ENCODE results near the gene APC. TPM values are rescaled to one million over a fixed set of nuclear protein-coding genes. Genes with fewer than 3 reads are reported as not detected.
A peak's percentile ranks its signal among the peaks of the same experiment; 100 is the strongest.
"Not testable (repeated sequence)": the region's sequence is repeated elsewhere in the genome, so short reads cannot be mapped to it uniquely, and the experiment has no call there.

Gene APC
- total RNA-seq, 1 experiment from 2014 or later, result 25.5 TPM

GRCh38 chr5:112830378-112830777 is 92.7 kb downstream of the APC start:
- no peak for DNase-seq
- no peak overlapping the region for H3K4me3 ChIP-seq (ENCODE audit: insufficient read depth, low read depth, low read length)
- H3K27me3 ChIP-seq (ENCODE audit: control insufficient read depth, insufficient read depth, low read length), result no peaks in the 10 kb centered on the region
- peaks cover 1% of the 10 kb centered on the region; the same call in 1 of the 2 replicates for H3K36me3 ChIP-seq (replicated peaks; ENCODE audit: control insufficient read depth, insufficient read depth, low read length)

GRCh38 chr5:112833971-112834370 is 96.3 kb downstream of the APC start:
- no peak overlapping the region for H3K4me3 ChIP-seq (ENCODE audit: insufficient read depth, low read depth, low read length)
- H3K27me3 ChIP-seq (ENCODE audit: control insufficient read depth, insufficient read depth, low read length), result no peaks in the 10 kb centered on the region

DNA sequence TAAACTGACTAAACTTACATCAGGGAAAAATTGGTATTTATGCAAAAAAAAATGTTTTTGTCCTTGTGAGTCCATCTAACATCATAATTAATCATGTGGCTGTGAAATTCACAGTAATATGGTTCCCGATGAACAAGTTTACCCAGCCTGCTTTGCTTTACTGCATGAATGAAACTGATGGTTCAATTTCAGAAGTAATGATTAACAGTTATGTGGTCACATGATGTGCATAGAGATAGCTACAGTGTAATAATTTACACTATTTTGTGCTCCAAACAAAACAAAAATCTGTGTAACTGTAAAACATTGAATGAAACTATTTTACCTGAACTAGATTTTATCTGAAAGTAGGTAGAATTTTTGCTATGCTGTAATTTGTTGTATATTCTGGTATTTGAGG is 106.8 kb downstream of the APC start:
- Histone ChIP-seq H3K27me3 (ENCODE audit: control insufficient read depth, insufficient read depth, low read length) (no peaks in the 10 kb centered on the region), H3K36me3 (replicated peaks; ENCODE audit: control insufficient read depth, insufficient read depth, low read length) (peaks cover 4% of the 10 kb centered on the region), H3K4me3 (ENCODE audit: insufficient read depth, low read depth, low read length) (no peak overlapping the region)
- no peak for DNase-seq

More at GRCh38 chr5:112833971-112834370, 96.3 kb downstream of the APC start:
- no peak for DNase-seq
- H3K36me3 ChIP-seq (replicated peaks; ENCODE audit: control insufficient read depth, insufficient read depth, low read length), result peaks cover 4% of the 10 kb centered on the region

- no peaks in the 10 kb centered on the region; the same call in 1 of the 2 replicates for H3K36me3 ChIP-seq (replicated peaks; ENCODE audit: control insufficient read depth, insufficient read depth, low read length)
- H3K27me3 ChIP-seq (ENCODE audit: control insufficient read depth, insufficient read depth, low read length), result no peaks in the 10 kb centered on the region
- no peak overlapping the region for H3K4me3 ChIP-seq (ENCODE audit: insufficient read depth, low read depth, low read length)
- no peak for DNase-seq
Measured at GRCh38 chr5:112846556-112846955, 108.9 kb downstream of the APC start.

- H3K27me3 ChIP-seq (ENCODE audit: control insufficient read depth, insufficient read depth, low read length), result no peaks in the 10 kb centered on the region
- DNase-seq, result no peak
- H3K36me3 ChIP-seq (replicated peaks; ENCODE audit: control insufficient read depth, insufficient read depth, low read length), result no peaks in the 10 kb centered on the region
- H3K4me3 ChIP-seq (ENCODE audit: insufficient read depth, low read depth, low read length), result no peak overlapping the region
Measured at GRCh38 chr5:112847306-112847705, 109.6 kb downstream of the APC start.

DNA sequence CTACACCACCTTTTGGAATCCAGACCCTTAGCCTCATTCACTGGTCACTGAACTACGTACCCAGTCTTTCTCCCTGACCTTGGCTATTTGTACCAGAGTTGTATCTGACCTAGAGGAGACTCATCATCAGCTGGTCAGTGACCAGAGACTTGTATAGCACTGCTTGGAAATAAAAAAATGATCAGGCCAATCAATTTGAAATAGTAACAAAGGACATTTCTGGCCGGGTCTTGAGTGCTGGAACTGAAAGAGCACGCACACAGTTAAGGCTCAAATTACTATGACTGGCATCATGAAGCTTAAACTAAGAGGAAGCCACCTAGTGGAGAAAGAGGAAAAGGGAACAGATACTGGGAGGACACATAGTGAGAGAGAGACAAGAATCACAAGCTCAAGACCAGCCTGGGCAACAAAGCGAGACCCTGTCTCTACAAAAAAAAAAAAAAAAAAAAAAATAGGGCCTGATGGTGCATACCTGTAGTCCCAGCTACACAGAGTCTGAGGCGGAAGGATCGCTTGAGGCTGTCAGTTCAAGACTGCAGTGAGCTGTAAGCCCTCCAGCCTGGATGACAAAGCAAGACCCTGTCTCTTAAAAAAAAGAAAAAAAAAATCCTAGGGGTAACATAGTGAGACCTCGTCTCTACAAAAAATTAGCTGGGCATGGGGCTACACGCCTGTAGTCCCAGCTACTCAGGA is 110.6 kb downstream of the APC start:
- Histone ChIP-seq H3K27me3 (ENCODE audit: control insufficient read depth, insufficient read depth, low read length) (no peaks in the 10 kb centered on the region), H3K4me3 (ENCODE audit: insufficient read depth, low read depth, low read length) (no peak overlapping the region), H3K36me3 (replicated peaks; ENCODE audit: control insufficient read depth, insufficient read depth, low read length) (no peaks in the 10 kb centered on the region)
- peak; percentile 18 for DNase-seq

GRCh38 chr5:112849912-112850311 is 112.2 kb downstream of the APC start:
- no peaks in the 10 kb centered on the region for H3K27me3 ChIP-seq (ENCODE audit: control insufficient read depth, insufficient read depth, low read length)
- DNase-seq, result no peak
- no peak overlapping the region for H3K4me3 ChIP-seq (ENCODE audit: insufficient read depth, low read depth, low read length)
- H3K36me3 ChIP-seq (replicated peaks; ENCODE audit: control insufficient read depth, insufficient read depth, low read length), result no peaks in the 10 kb centered on the region

- no peak for DNase-seq
- Histone ChIP-seq H3K27me3 (ENCODE audit: control insufficient read depth, insufficient read depth, low read length) (no peaks in the 10 kb centered on the region; the same call in 1 of the 2 replicates), H3K36me3 (replicated peaks; ENCODE audit: control insufficient read depth, insufficient read depth, low read length) (no peaks in the 10 kb centered on the region), H3K4me3 (ENCODE audit: insufficient read depth, low read depth, low read length) (no peak overlapping the region)
Measured at GRCh38 chr5:112854651-112855050, 117.0 kb downstream of the APC start.

DNA sequence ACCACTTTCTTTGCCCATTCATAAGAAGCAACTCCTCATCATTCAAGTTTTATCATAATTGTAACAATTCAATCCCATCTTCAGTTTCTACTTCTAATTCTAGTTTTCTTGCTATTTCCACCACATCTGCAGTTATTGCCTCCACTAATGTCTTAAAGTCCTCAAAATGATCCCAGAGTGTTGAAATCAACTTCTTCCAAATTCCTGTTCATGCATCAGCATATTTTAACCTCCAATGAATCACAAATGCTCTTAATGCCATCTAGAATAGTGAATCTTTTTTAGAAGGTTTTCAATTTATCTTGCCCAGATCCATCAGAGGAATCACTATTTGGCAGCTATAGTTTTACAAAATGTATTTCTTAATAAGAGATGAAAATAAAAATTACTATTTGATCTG is 120.2 kb downstream of the APC start:
- H3K27me3 ChIP-seq (ENCODE audit: control insufficient read depth, insufficient read depth, low read length), result no peaks in the 10 kb centered on the region; the same call in 1 of the 2 replicates
- DNase-seq, result no peak

GRCh38 chr5:112860571-112860928 is 122.9 kb downstream of the APC start:
- peaks cover 12% of the 10 kb centered on the region for H3K36me3 ChIP-seq (replicated peaks; ENCODE audit: control insufficient read depth, insufficient read depth, low read length)
- DNase-seq; H3K27me3 ChIP-seq (ENCODE audit: control insufficient read depth, insufficient read depth, low read length): not testable (repeated sequence)
- peak overlapping the region; percentile 82 for H3K4me3 ChIP-seq (ENCODE audit: insufficient read depth, low read depth, low read length)

More for the DNA sequence above, 120.2 kb downstream of the APC start:
- peaks cover under 1% of the 10 kb centered on the region; the same call in 1 of the 2 replicates for H3K36me3 ChIP-seq (replicated peaks; ENCODE audit: control insufficient read depth, insufficient read depth, low read length)
- H3K4me3 ChIP-seq (ENCODE audit: insufficient read depth, low read depth, low read length), result no peak overlapping the region

DNA sequence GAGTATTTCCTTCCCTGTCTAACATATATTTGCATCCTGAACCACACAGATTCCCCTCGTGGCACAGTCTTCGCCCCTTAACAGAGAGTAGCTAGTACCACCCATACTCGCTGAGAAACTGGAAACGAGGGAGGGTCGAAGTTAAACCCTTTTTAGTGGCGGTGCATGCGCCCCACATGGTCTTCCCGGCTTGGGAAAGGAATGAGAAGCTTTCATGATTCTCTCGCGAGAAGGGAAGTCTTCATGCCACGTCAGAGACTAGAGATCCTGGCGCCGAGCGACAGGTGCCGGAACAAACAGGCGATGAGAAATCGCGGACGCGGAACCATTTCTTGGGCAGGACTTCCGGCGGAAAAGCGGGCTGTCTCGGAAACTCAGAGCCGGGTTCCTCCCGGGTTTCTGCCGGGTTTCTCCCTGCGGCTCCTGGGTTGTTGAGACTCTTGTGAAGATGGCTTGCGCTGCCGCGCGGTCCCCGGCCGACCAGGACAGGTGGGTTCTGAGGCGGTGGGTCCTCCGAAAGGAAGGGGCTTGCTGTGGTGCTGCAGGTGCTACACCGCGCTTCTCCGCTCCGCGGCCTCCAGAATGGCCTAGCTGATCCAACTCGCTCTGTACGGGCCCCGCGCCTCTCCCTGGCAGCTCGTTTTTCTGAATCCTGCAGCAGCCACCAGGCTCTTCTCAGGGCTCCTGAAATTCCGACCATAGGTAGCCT is 123.4 kb downstream of the APC start, which contains the start of gene SRP19:
Gene SRP19, plus strand, starts transcription at position 359 of the 709 bp plus-strand sequence. Its CDS starts 90 bp downstream, at position 449.
- peak; percentile 90 for DNase-seq
- H3K36me3 ChIP-seq (replicated peaks; ENCODE audit: control insufficient read depth, insufficient read depth, low read length), result peaks cover 14% of the 10 kb centered on the region
- H3K27me3 ChIP-seq (ENCODE audit: control insufficient read depth, insufficient read depth, low read length), result no peaks in the 10 kb centered on the region; the same call in 1 of the 2 replicates
- peak within 1 kb of the TSS; percentile 82 for H3K4me3 ChIP-seq (ENCODE audit: insufficient read depth, low read depth, low read length)

DNA sequence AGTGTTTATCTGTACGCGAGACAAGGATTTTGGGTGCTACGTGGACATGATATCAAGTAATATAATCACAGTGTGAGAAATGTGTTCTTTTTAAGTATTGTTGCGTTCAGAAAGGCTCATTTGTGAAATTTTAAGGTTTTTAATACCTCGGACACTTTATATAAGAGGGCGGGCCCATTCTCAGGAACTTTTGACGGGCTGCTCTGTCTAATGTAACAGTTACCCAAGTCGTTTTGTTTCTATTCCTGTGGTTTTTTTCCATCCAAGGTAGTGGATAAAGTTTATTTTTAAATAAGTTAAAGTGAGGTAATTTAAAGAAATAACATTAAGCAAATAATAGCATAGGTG is 123.9 kb downstream of the APC start:
- Histone ChIP-seq H3K36me3 (replicated peaks; ENCODE audit: control insufficient read depth, insufficient read depth, low read length) (peaks cover 15% of the 10 kb centered on the region), H3K4me3 (ENCODE audit: insufficient read depth, low read depth, low read length) (peak overlapping the region; percentile 82), H3K27me3 (ENCODE audit: control insufficient read depth, insufficient read depth, low read length) (no peaks in the 10 kb centered on the region)
- no peak for DNase-seq

DNA sequence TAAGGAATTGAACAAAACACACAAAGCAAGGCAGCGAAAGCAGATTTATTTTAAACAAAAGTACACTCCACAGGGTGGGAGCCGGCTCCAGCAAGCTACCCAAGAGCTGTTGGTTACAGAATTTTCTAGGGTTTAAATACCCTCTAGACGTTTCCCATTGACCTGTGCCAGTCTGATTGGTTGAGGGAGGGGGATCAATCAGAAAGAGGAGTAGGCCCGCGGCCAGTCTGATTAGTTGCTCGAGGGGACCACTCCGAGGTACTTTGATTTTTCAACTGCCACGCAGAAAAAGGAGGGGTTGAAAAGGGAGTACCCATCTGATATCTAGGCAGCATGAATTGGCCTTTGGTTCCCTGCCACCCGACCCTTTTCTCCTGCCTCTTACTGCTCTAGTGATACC is 124.4 kb downstream of the APC start:
- no peaks in the 10 kb centered on the region for H3K27me3 ChIP-seq (ENCODE audit: control insufficient read depth, insufficient read depth, low read length)
- DNase-seq, result peak; percentile 26
- H3K4me3 ChIP-seq (ENCODE audit: insufficient read depth, low read depth, low read length), result peak overlapping the region; percentile 82
- peaks cover 15% of the 10 kb centered on the region for H3K36me3 ChIP-seq (replicated peaks; ENCODE audit: control insufficient read depth, insufficient read depth, low read length)

GRCh38 chr5:112863549-112863948 is 125.9 kb downstream of the APC start:
- no peak for DNase-seq
- no peak overlapping the region for H3K4me3 ChIP-seq (ENCODE audit: insufficient read depth, low read depth, low read length)
- H3K27me3 ChIP-seq (ENCODE audit: control insufficient read depth, insufficient read depth, low read length), result no peaks in the 10 kb centered on the region
- H3K36me3 ChIP-seq (replicated peaks; ENCODE audit: control insufficient read depth, insufficient read depth, low read length), result peaks cover 18% of the 10 kb centered on the region

DNA sequence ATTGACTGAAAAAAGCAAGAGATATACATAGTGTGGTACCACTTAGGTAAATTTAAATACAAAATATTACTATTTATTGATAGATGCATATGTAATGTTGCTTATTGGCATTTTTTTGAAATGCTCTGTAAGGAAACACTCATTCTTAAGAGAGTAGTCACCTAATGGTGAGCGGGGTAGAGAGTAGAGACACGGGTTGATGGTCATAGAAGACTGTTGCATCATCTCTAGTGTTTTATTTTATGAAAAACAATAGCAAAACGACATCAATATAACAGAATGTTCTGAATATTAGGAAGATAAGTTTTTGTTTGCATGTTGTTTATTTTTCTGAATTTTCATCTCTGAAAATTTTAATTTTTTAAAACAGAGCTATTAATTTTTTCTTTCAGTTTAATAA is 127.4 kb downstream of the APC start:
- no peaks in the 10 kb centered on the region for H3K27me3 ChIP-seq (ENCODE audit: control insufficient read depth, insufficient read depth, low read length)
- H3K36me3 ChIP-seq (replicated peaks; ENCODE audit: control insufficient read depth, insufficient read depth, low read length), result peaks cover 25% of the 10 kb centered on the region
- H3K4me3 ChIP-seq (ENCODE audit: insufficient read depth, low read depth, low read length), result no peak overlapping the region
- DNase-seq, result no peak

Data from H7 (cell line).